Vagina (tissue), 2 donors: Measurements from ENCODE around the gene SLC22A31.

Source experiments
- CTCF ChIP-seq, 3 experiments: fragments of 450-650 bp in 2 of 3; fragments of 200-600 bp in 1 of 3; sonication (generic) in 1 of 3; IDR thresholded peaks; one replicate each; pipeline ENCODE4 v1.5.1; 2017 to 2019; ENCODE audit warnings: antibody characterized with exemption in 3 of 3, mild to moderate bottlenecking in 2 of 3, moderate library complexity in 2 of 3
- POLR2A ChIP-seq, 2 donors: fragments of 450-650 bp; IDR thresholded peaks; one replicate each; pipeline ENCODE4 v1.6.1; 2017; ENCODE audit warnings: antibody characterized with exemption in 2 of 2, mild to moderate bottlenecking in 2 of 2, moderate library complexity in 2 of 2
- POLR2AphosphoS5 ChIP-seq, 2 donors: sonication (generic); formaldehyde crosslinking; IDR thresholded peaks; one replicate each; pipeline ENCODE4 v1.9.0; 2017; ENCODE audit warnings: antibody characterized with exemption in 2 of 2, mild to moderate bottlenecking in 2 of 2, low read depth in 1 of 2; ENCODE audit not compliant: insufficient read depth in 1 of 2

- TF ChIP-seq CTCF (IDR thresholded peaks at IDR 0.05) (no peak), POLR2A (IDR thresholded peaks at IDR 0.05) (no peak), POLR2AphosphoS5 (IDR thresholded peaks at IDR 0.05; ENCODE audit: insufficient read depth in 1 of 2, low read depth in 1 of 2) (no peak)
Observed at GRCh38 chr16:89219365-89219764, 19.0 kb upstream of the SLC22A31 start.
